Adipocyte (in vitro differentiated cells): ENCODE results near the gene FANCD2.
"Not testable (repeated sequence)": the region's sequence is repeated elsewhere in the genome, so short reads cannot be mapped to it uniquely, and the experiment has no call there.

Source experiments
- DNase-seq: peaks from one replicate; pipeline ENCODE4 v3.0.0-alpha.2; 2015; ENCODE audit warnings: low read depth
- H3K27me3 ChIP-seq: replicated peaks from 2 replicates; pipeline ENCODE4 v1.7.0; 2013; ENCODE audit warnings: mild to moderate bottlenecking, low read length, moderate library complexity; ENCODE audit not compliant: control insufficient read depth, insufficient read depth
- H3K36me3 ChIP-seq: 2 replicates; pipeline ENCODE4 v1.7.0; 2013; ENCODE audit warnings: low read length, mild to moderate bottlenecking, moderate library complexity; ENCODE audit not compliant: control insufficient read depth, insufficient read depth, severe bottlenecking
- H3K4me1 ChIP-seq: 2 replicates; pipeline ENCODE4 v1.7.0; 2013; ENCODE audit warnings: mild to moderate bottlenecking, low read length, moderate library complexity; ENCODE audit not compliant: control insufficient read depth, insufficient read depth
- H3K4me3 ChIP-seq: 2 replicates; pipeline ENCODE4 v1.7.0; 2013; ENCODE audit warnings: mild to moderate bottlenecking, low read length, moderate library complexity
- H3K9ac ChIP-seq: 2 replicates; pipeline ENCODE4 v1.7.0; 2013; ENCODE audit warnings: mild to moderate bottlenecking, low read length, moderate library complexity
- H3K9me3 ChIP-seq: 2 replicates; pipeline ENCODE4 v1.7.0; 2013; ENCODE audit warnings: mild to moderate bottlenecking, low read length, moderate library complexity; ENCODE audit not compliant: control insufficient read depth

Gene FANCD2

GRCh38 chr3:10070077-10070476 lies 43.8 kb downstream of the FANCD2 start:
- H3K9ac ChIP-seq, H3K4me1 ChIP-seq, DNase-seq, H3K9me3 ChIP-seq, H3K36me3 ChIP-seq, H3K27me3 ChIP-seq, H3K4me3 ChIP-seq: not testable (repeated sequence)

- no peaks in the 10 kb centered on the region for H3K27me3 ChIP-seq
- H3K9me3 ChIP-seq, result no peaks in the 10 kb centered on the region
- DNase-seq, result no peak
- H3K4me1 ChIP-seq, result peaks cover 6% of the 10 kb centered on the region
- no peak overlapping the region for H3K4me3 ChIP-seq
- no peaks in the 10 kb centered on the region for H3K36me3 ChIP-seq
- H3K9ac ChIP-seq, result no peak overlapping the region
These were observed 48.4 kb downstream of the FANCD2 start for GRCh38 chr3:10074666-10075065.

GRCh38 chr3:10081871-10082270 lies 55.6 kb downstream of the FANCD2 start:
- Histone ChIP-seq H3K27me3 (no peaks in the 10 kb centered on the region), H3K9me3 (no peaks in the 10 kb centered on the region), H3K4me3 (no peak overlapping the region), H3K36me3 (no peaks in the 10 kb centered on the region), H3K4me1 (peaks cover 6% of the 10 kb centered on the region), H3K9ac (no peak overlapping the region)
- DNase-seq, result no peak

- DNase-seq, result no peak
- Histone ChIP-seq H3K36me3 (no peaks in the 10 kb centered on the region), H3K27me3 (no peaks in the 10 kb centered on the region), H3K4me3 (no peak overlapping the region), H3K4me1 (no peaks in the 10 kb centered on the region), H3K9ac (no peak overlapping the region), H3K9me3 (no peaks in the 10 kb centered on the region)
These were observed 59.5 kb downstream of the FANCD2 start for GRCh38 chr3:10085738-10086137.

- Histone ChIP-seq H3K4me3 (no peak overlapping the region), H3K36me3 (no peaks in the 10 kb centered on the region), H3K4me1 (peaks cover under 1% of the 10 kb centered on the region), H3K27me3 (no peaks in the 10 kb centered on the region), H3K9me3 (no peaks in the 10 kb centered on the region), H3K9ac (no peak overlapping the region)
- peak; percentile 1 for DNase-seq
These were observed 62.0 kb downstream of the FANCD2 start for GRCh38 chr3:10088256-10088655.

GRCh38 chr3:10090179-10090578 lies 63.9 kb downstream of the FANCD2 start:
- no peaks in the 10 kb centered on the region for H3K36me3 ChIP-seq
- H3K4me3 ChIP-seq, result no peak overlapping the region
- DNase-seq, result no peak
- H3K9ac ChIP-seq, result no peak overlapping the region
- H3K4me1 ChIP-seq, result peaks cover 11% of the 10 kb centered on the region
- H3K27me3 ChIP-seq, result no peaks in the 10 kb centered on the region
- no peaks in the 10 kb centered on the region for H3K9me3 ChIP-seq

- not testable (repeated sequence) for H3K27me3 ChIP-seq, DNase-seq, H3K36me3 ChIP-seq, H3K4me3 ChIP-seq, H3K9me3 ChIP-seq, H3K9ac ChIP-seq
- peaks cover 11% of the 10 kb centered on the region for H3K4me1 ChIP-seq
These were observed 64.5 kb downstream of the FANCD2 start for GRCh38 chr3:10090774-10091173.

- DNase-seq, H3K27me3 ChIP-seq, H3K9me3 ChIP-seq, H3K9ac ChIP-seq, H3K4me3 ChIP-seq, H3K36me3 ChIP-seq: not testable (repeated sequence)
- peaks cover 11% of the 10 kb centered on the region for H3K4me1 ChIP-seq
These were observed 65.2 kb downstream of the FANCD2 start for GRCh38 chr3:10091387-10091786.

GRCh38 chr3:10093678-10094077 lies 67.4 kb downstream of the FANCD2 start:
- no peak for DNase-seq
- no peak overlapping the region for H3K9ac ChIP-seq
- no peaks in the 10 kb centered on the region for H3K9me3 ChIP-seq
- no peaks in the 10 kb centered on the region for H3K36me3 ChIP-seq
- no peaks in the 10 kb centered on the region for H3K27me3 ChIP-seq
- no peak overlapping the region for H3K4me3 ChIP-seq
- H3K4me1 ChIP-seq, result peaks cover 11% of the 10 kb centered on the region

- Histone ChIP-seq H3K27me3 (no peaks in the 10 kb centered on the region), H3K36me3 (no peaks in the 10 kb centered on the region), H3K9ac (no peak overlapping the region), H3K4me1 (peaks cover 6% of the 10 kb centered on the region), H3K4me3 (no peak overlapping the region), H3K9me3 (no peaks in the 10 kb centered on the region)
- no peak for DNase-seq
These were observed 72.8 kb downstream of the FANCD2 start for GRCh38 chr3:10099041-10099440.

GRCh38 chr3:10106919-10107318 lies 80.7 kb downstream of the FANCD2 start:
- Histone ChIP-seq H3K27me3 (no peaks in the 10 kb centered on the region), H3K9me3 (no peaks in the 10 kb centered on the region), H3K36me3 (no peaks in the 10 kb centered on the region), H3K9ac (no peak overlapping the region), H3K4me1 (peaks cover 3% of the 10 kb centered on the region), H3K4me3 (no peak overlapping the region)
- DNase-seq, result no peak

- no peak within 1 kb of the TSS for H3K4me3 ChIP-seq
- H3K4me1 ChIP-seq, result peaks cover 2% of the 10 kb centered on the region
- H3K9me3 ChIP-seq, result no peaks in the 10 kb centered on the region
- H3K9ac ChIP-seq, result no peak within 1 kb of the TSS
- no peaks in the 10 kb centered on the region for H3K36me3 ChIP-seq
- no peaks in the 10 kb centered on the region for H3K27me3 ChIP-seq
- DNase-seq, result no peak
These were observed 81.9 kb downstream of the FANCD2 start, which contains the start of gene FANCD2OS for GRCh38 chr3:10108091-10108490. TSS of gene FANCD2OS (minus strand) at chr3:10108255. CDS start at chr3:10104774, 3,481 bp downstream.
